HepG2 (cell line): ENCODE data around the gene EGR1. TPM values are rescaled to one million over a fixed set of nuclear protein-coding genes. Genes with fewer than 3 reads are reported as not detected.
A peak's percentile ranks its signal among the peaks of the same experiment; 100 is the strongest.

Experiments used
- ATAC-seq: fragments of 200-7000 bp; cut with Tn5 transposase; 3 replicates; pipeline ENCODE4 v1.9.1; 2020; ENCODE audit warnings: mild to moderate bottlenecking, moderate library complexity
- BruUV-seq: library from RNA; stranded (reverse); fragments of 400-500 nt; replicated peaks from 2 replicates; lab custom pipeline; 2021; lab: Mats Ljungman, UMichigan
- CTCF ChIA-PET: fragments of 300-600 bp; formaldehyde crosslinking; extraction: SDS; loops from one replicate; lab custom pipeline; 2021; ENCODE audit warnings: low total read pairs, inconsistent platforms, low intra/inter-chr PET ratio; lab: Yijun Ruan, JAX
- POLR2A ChIA-PET: fragments of 350-600 bp; sonication (Branson Sonifier 250); formaldehyde crosslinking; loops from one replicate; lab custom pipeline; 2020; ENCODE audit warnings: antibody characterized with exemption, inconsistent platforms; lab: Yijun Ruan, JAX
- DNase-seq: peaks from one replicate; pipeline ENCODE4 v3.0.0-alpha.2; 2015; ENCODE audit warnings: low spot score
- FAIRE-seq: peaks from 3 replicates; lab custom pipeline; 2011; peaks lifted over from hg19 to GRCh38; lab: Jason Lieb, UNC
- H2AFZ ChIP-seq: one replicate; pipeline ENCODE4 v1.6.1; 2011; ENCODE audit warnings: low read length, inconsistent platforms
- H3K27ac ChIP-seq: fragments of 300-600 bp; 3 replicates; pipeline ENCODE4 v1.8.0; 2011; ENCODE audit warnings: mixed run types, mild to moderate bottlenecking, mixed read lengths, low read length, inconsistent platforms; ENCODE audit not compliant: insufficient read depth; ENCODE audit errors: extremely low read length
- H3K27me3 ChIP-seq, 2 experiments: fragments of 200-600 bp in 1 of 2; 2 replicates in 1 of 2; 3 replicates in 1 of 2; pipeline versions ENCODE4 v1.6.0 to v1.8.0; 2011; ENCODE audit warnings: low read length in 2 of 2, mild to moderate bottlenecking in 2 of 2, moderate library complexity in 2 of 2, inconsistent platforms in 1 of 2; ENCODE audit not compliant: insufficient read depth in 2 of 2, control insufficient read depth in 1 of 2
- H3K36me3 ChIP-seq, 2 experiments: fragments of 200-600 bp in 1 of 2; replicated peaks in 1 of 2; 2 replicates in 1 of 2; 3 replicates in 1 of 2; pipeline versions ENCODE4 v1.5.1 to v1.8.0; 2011; ENCODE audit warnings: low read length in 2 of 2, inconsistent platforms in 1 of 2; ENCODE audit not compliant: insufficient read depth in 2 of 2, control insufficient read depth in 1 of 2
- H3K4me1 ChIP-seq: 2 replicates; pipeline ENCODE4 v1.5.1; 2012; ENCODE audit warnings: low read length, inconsistent platforms; ENCODE audit not compliant: insufficient read depth
- H3K4me2 ChIP-seq: 2 replicates; pipeline ENCODE4 v1.6.0; 2011; ENCODE audit warnings: low read depth, low read length, inconsistent platforms
- H3K4me3 ChIP-seq, 3 experiments: fragments of 200-600 bp in 1 of 3; sonication (generic), shearing (Covaris generic) in 1 of 3; replicated peaks in 1 of 3; 2 replicates each; pipeline ENCODE4 v1.5.1; 2011 to 2016; ENCODE audit warnings: low read length in 3 of 3, inconsistent platforms in 2 of 3, low read depth in 2 of 3, mild to moderate bottlenecking in 2 of 3, control low read depth in 1 of 3, mixed read lengths in 1 of 3; ENCODE audit not compliant: insufficient read depth in 1 of 3
- H3K79me2 ChIP-seq: one replicate; pipeline ENCODE4 v1.6.1; 2011; ENCODE audit warnings: low read length, inconsistent platforms; ENCODE audit not compliant: insufficient read depth
- H3K9ac ChIP-seq: 2 replicates; pipeline ENCODE4 v1.6.0; 2011; ENCODE audit warnings: mild to moderate bottlenecking, low read depth, low read length, inconsistent platforms; ENCODE audit not compliant: insufficient read depth
- H3K9me3 ChIP-seq: 2 replicates; pipeline ENCODE4 v1.5.1; 2012; ENCODE audit warnings: mild to moderate bottlenecking, low read length
- H4K20me1 ChIP-seq: 2 replicates; pipeline ENCODE4 v1.6.0; 2011; ENCODE audit warnings: inconsistent platforms, mild to moderate bottlenecking, low read length, moderate library complexity; ENCODE audit not compliant: insufficient read depth
- GATA4 ChIP-seq: sonication (generic); IDR thresholded peaks from 2 replicates; pipeline ENCODE4 v1.6.1; 2016; ENCODE audit warnings: antibody characterized with exemption, low read depth, borderline replicate concordance
- NCOA1 ChIP-seq: sonication (generic); formaldehyde crosslinking; IDR thresholded peaks from 2 replicates; pipeline ENCODE4 v1.9.0; 2021; ENCODE audit warnings: missing genetic modification reagents
- RAD21 ChIP-seq: fragments of 450-650 bp; formaldehyde crosslinking; IDR thresholded peaks from 2 replicates; pipeline ENCODE4 v1.5.0; 2020; ENCODE audit warnings: mild to moderate bottlenecking
- REXO4 ChIP-seq: sonication (generic); formaldehyde crosslinking; IDR thresholded peaks from 2 replicates; pipeline ENCODE4 v1.8.0; 2022; ENCODE audit warnings: missing genetic modification reagents, mild to moderate bottlenecking, borderline replicate concordance
- SKI ChIP-seq: fragments of 450-650 bp; IDR thresholded peaks from one replicate; pipeline ENCODE4 v1.6.1; 2018; ENCODE audit warnings: mild to moderate bottlenecking; ENCODE audit not compliant: partially characterized antibody
- XRCC5 ChIP-seq: fragments of 200-400 bp; formaldehyde crosslinking; optimal IDR thresholded peaks from 2 replicates; pipeline ENCODE3; 2017; ENCODE audit warnings: mild to moderate bottlenecking, low read length
- ZBTB38 ChIP-seq: sonication (generic); formaldehyde crosslinking; IDR thresholded peaks from 2 replicates; pipeline ENCODE4 v1.5.1; 2020; ENCODE audit warnings: mild to moderate bottlenecking, missing genetic modification reagents
- whole genome bisulfite sequencing: methylation state at CpG from one replicate; pipeline ENCODE4 v1.1.6; 2017; ENCODE audit warnings: low lambda C conversion rate; 5-methylcytosine and 5-hydroxymethylcytosine counted together
- in situ Hi-C: cut with HindIII; loops from 2 replicates; pipeline ENCODE4 v1.10.0; 2017; ENCODE audit warnings: low pct_unique_long_range_greater_than_20kb; ENCODE audit not compliant: extremely low pct_ligation_motif_present
- intact Hi-C: fragments of 100-400 bp; cut with micrococcal nuclease; formaldehyde crosslinking; loops from one replicate; pipeline ENCODE4 v1.10.0; 2022; ENCODE audit not compliant: unreplicated experiment
- polyA plus RNA-seq, 8 experiments: library from polyadenylated mRNA; depleted of rRNA in 3 of 8; stranded (reverse) in 7 of 8; unstranded in 1 of 8; fragments of >200 nt; fragmentation: Illumina TruSeq in 4 of 8; extraction: Trizol in 4 of 8; gene quantifications; 2 replicates each; pipeline versions ENCODE4 v1.2.1 to v1.2.3, GENCODE V29; 2011 to 2016; ENCODE audit warnings: low read depth in 4 of 8, missing spikeins in 1 of 8, mixed read lengths in 1 of 8; ENCODE audit not compliant: insufficient read depth in 1 of 8
- total RNA-seq, 5 experiments: library from RNA; depleted of rRNA; stranded (reverse); fragments of >200 nt; fragmentation: Illumina TruSeq; extraction: Trizol; gene quantifications; 2 replicates each; pipeline ENCODE4 v1.2.3, GENCODE V29; 2016; ENCODE audit warnings: low read depth in 1 of 5
- TF ChIP-seq, protein P1 (sequence below): sonication (generic); formaldehyde crosslinking; IDR thresholded peaks from 2 replicates; pipeline ENCODE4 v1.5.1; 2020; ENCODE audit warnings: mild to moderate bottlenecking, missing genetic modification reagents, borderline replicate concordance
- TF ChIP-seq, protein P2 (sequence below): sonication (generic); formaldehyde crosslinking; IDR thresholded peaks from 2 replicates; pipeline ENCODE4 v1.5.1; 2020; ENCODE audit warnings: mild to moderate bottlenecking, missing genetic modification reagents, moderate library complexity
- TF ChIP-seq, protein P3 (sequence below): sonication (generic); formaldehyde crosslinking; IDR thresholded peaks from 2 replicates; pipeline ENCODE4 v1.4.0; 2020; ENCODE audit warnings: missing genetic modification reagents, mild to moderate bottlenecking, borderline replicate concordance
- TF ChIP-seq, protein P4 (sequence below): sonication (generic); formaldehyde crosslinking; IDR thresholded peaks from 2 replicates; pipeline ENCODE4 v1.8.1; 2022; ENCODE audit warnings: mild to moderate bottlenecking, missing genetic modification reagents

The EGR1 gene
- total and polyA plus RNA-seq, 2 of the 13 experiments (the other 11 are each of a cell fraction or from before 2014, with no cell fraction given): 4.1 to 4.5 TPM

DNA sequence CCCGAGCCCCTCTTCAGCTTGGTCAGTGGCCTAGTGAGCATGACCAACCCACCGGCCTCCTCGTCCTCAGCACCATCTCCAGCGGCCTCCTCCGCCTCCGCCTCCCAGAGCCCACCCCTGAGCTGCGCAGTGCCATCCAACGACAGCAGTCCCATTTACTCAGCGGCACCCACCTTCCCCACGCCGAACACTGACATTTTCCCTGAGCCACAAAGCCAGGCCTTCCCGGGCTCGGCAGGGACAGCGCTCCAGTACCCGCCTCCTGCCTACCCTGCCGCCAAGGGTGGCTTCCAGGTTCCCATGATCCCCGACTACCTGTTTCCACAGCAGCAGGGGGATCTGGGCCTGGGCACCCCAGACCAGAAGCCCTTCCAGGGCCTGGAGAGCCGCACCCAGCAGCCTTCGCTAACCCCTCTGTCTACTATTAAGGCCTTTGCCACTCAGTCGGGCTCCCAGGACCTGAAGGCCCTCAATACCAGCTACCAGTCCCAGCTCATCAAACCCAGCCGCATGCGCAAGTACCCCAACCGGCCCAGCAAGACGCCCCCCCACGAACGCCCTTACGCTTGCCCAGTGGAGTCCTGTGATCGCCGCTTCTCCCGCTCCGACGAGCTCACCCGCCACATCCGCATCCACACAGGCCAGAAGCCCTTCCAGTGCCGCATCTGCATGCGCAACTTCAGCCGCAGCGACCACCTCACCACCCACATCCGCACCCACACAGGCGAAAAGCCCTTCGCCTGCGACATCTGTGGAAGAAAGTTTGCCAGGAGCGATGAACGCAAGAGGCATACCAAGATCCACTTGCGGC lies 1.8 kb downstream of the EGR1 start:
- peak overlapping the region; percentile 86 for H3K9ac ChIP-seq
- ATAC-seq (no peak), DNase-seq (no peak), FAIRE-seq (no peak)
- H3K27me3 ChIP-seq: 0 out of 5 replicates have a peak, but pooled peaks cover 0 to 2% of the 10 kb centered on the region in 2 experiments
- CTCF ChIA-PET: no interaction called here
- H3K27ac ChIP-seq: no peak overlapping the region
- BruUV-seq: no TSS peak
- in situ Hi-C loops: loop anchor here (5.0 kb wide), 1 partner anchor 35 kb away; no protein-coding TSS in a partner anchor
- intact Hi-C loops: no loop called here
- WGBS: 92% methylated on average over 45 of the region's 45 CpGs
- peak overlapping the region; percentile 69 to 91 (median 78); a peak in 5 of 6 replicates for H3K4me3 ChIP-seq
- peaks cover 0 to 7% of the 10 kb centered on the region in 2 experiments; a peak in 2 of 5 replicates for H3K36me3 ChIP-seq
- H3K79me2 ChIP-seq: peaks cover 3% of the 10 kb centered on the region
- peaks cover 3% of the 10 kb centered on the region; the same call in 1 of the 2 replicates for H4K20me1 ChIP-seq
- H3K9me3 ChIP-seq: no peaks in the 10 kb centered on the region
- peak overlapping the region; percentile 98 for H3K4me2 ChIP-seq
- no peak overlapping the region for H2AFZ ChIP-seq
- POLR2A ChIA-PET: interaction anchor here (1.1 to 4.0 kb wide), 6 partner anchors 18 to 77 kb away, joined by 5 to 58 read pairs (median 18); partner anchors contain the start of gene ETF1
- H3K4me1 ChIP-seq: peaks cover 42% of the 10 kb centered on the region
- TF ChIP-seq GATA4 (no peak), XRCC5 (no peak), SKI (no peak), ZBTB38 (CRISPR knock-in tag) (peak; percentile 64), RAD21 (CRISPR knock-in tag) (no peak), REXO4 (CRISPR knock-in tag) (no peak), NCOA1 (CRISPR knock-in tag) (no peak)
- TF ChIP-seq, protein P1, sequence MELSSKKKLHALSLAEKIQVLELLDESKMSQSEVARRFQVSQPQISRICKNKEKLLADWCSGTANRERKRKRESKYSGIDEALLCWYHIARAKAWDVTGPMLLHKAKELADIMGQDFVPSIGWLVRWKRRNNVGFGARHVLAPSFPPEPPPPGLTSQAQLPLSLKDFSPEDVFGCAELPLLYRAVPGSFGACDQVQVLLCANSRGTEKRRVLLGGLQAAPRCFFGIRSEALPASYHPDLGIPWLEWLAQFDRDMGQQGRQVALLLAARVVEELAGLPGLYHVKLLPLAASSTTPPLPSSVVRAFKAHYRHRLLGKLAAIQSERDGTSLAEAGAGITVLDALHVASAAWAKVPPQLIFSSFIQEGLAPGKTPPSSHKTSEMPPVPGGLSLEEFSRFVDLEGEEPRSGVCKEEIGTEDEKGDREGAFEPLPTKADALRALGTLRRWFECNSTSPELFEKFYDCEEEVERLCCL: 0 out of 2 replicates have a peak, but pooled peaks have one; percentile 35
- TF ChIP-seq, protein P2, sequence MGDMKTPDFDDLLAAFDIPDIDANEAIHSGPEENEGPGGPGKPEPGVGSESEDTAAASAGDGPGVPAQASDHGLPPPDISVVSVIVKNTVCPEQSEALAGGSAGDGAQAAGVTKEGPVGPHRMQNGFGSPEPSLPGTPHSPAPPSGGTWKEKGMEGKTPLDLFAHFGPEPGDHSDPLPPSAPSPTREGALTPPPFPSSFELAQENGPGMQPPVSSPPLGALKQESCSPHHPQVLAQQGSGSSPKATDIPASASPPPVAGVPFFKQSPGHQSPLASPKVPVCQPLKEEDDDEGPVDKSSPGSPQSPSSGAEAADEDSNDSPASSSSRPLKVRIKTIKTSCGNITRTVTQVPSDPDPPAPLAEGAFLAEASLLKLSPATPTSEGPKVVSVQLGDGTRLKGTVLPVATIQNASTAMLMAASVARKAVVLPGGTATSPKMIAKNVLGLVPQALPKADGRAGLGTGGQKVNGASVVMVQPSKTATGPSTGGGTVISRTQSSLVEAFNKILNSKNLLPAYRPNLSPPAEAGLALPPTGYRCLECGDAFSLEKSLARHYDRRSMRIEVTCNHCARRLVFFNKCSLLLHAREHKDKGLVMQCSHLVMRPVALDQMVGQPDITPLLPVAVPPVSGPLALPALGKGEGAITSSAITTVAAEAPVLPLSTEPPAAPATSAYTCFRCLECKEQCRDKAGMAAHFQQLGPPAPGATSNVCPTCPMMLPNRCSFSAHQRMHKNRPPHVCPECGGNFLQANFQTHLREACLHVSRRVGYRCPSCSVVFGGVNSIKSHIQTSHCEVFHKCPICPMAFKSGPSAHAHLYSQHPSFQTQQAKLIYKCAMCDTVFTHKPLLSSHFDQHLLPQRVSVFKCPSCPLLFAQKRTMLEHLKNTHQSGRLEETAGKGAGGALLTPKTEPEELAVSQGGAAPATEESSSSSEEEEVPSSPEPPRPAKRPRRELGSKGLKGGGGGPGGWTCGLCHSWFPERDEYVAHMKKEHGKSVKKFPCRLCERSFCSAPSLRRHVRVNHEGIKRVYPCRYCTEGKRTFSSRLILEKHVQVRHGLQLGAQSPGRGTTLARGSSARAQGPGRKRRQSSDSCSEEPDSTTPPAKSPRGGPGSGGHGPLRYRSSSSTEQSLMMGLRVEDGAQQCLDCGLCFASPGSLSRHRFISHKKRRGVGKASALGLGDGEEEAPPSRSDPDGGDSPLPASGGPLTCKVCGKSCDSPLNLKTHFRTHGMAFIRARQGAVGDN: peak; percentile 22
- TF ChIP-seq, protein P3, sequence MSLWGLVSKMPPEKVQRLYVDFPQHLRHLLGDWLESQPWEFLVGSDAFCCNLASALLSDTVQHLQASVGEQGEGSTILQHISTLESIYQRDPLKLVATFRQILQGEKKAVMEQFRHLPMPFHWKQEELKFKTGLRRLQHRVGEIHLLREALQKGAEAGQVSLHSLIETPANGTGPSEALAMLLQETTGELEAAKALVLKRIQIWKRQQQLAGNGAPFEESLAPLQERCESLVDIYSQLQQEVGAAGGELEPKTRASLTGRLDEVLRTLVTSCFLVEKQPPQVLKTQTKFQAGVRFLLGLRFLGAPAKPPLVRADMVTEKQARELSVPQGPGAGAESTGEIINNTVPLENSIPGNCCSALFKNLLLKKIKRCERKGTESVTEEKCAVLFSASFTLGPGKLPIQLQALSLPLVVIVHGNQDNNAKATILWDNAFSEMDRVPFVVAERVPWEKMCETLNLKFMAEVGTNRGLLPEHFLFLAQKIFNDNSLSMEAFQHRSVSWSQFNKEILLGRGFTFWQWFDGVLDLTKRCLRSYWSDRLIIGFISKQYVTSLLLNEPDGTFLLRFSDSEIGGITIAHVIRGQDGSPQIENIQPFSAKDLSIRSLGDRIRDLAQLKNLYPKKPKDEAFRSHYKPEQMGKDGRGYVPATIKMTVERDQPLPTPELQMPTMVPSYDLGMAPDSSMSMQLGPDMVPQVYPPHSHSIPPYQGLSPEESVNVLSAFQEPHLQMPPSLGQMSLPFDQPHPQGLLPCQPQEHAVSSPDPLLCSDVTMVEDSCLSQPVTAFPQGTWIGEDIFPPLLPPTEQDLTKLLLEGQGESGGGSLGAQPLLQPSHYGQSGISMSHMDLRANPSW (CRISPR knock-in tag): no peak
- TF ChIP-seq, protein P4, sequence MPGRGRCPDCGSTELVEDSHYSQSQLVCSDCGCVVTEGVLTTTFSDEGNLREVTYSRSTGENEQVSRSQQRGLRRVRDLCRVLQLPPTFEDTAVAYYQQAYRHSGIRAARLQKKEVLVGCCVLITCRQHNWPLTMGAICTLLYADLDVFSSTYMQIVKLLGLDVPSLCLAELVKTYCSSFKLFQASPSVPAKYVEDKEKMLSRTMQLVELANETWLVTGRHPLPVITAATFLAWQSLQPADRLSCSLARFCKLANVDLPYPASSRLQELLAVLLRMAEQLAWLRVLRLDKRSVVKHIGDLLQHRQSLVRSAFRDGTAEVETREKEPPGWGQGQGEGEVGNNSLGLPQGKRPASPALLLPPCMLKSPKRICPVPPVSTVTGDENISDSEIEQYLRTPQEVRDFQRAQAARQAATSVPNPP (CRISPR knock-in tag): no peak
